Neural crest cell (in vitro differentiated cells): Measurements from ENCODE around the gene ATP6V1C2. TPM values are rescaled to one million over a fixed set of nuclear protein-coding genes. Genes with fewer than 3 reads are reported as not detected.

ENCODE experiments used
- DNase-seq: peaks from one replicate; pipeline ENCODE4 v3.0.0; 2021; ENCODE audit warnings: low read depth, mixed read lengths, low spot score
- H3K27ac Mint-ChIP-seq: one replicate; pipeline ENCODE4 v1.8.0; 2021; ENCODE audit warnings: mild to moderate bottlenecking, mixed read lengths; ENCODE audit not compliant: unreplicated experiment
- H3K27me3 Mint-ChIP-seq: 2 replicates; pipeline ENCODE4 v1.8.0; 2021; ENCODE audit warnings: low read depth, mild to moderate bottlenecking, mixed read lengths
- H3K36me3 Mint-ChIP-seq: 2 replicates; pipeline ENCODE4 v1.8.0; 2021; ENCODE audit warnings: low read depth, mild to moderate bottlenecking, mixed read lengths
- H3K4me1 Mint-ChIP-seq: 2 replicates; pipeline ENCODE4 v1.8.0; 2021; ENCODE audit warnings: mixed read lengths
- H3K4me3 Mint-ChIP-seq: one replicate; pipeline ENCODE4 v1.8.0; 2021; ENCODE audit warnings: mild to moderate bottlenecking, mixed read lengths
- H3K9me3 Mint-ChIP-seq: 2 replicates; pipeline ENCODE4 v1.8.0; 2021; ENCODE audit warnings: mixed read lengths
- CTCF ChIP-seq: fragments of 200-600 bp; sonication (generic); conservative IDR thresholded peaks from 2 replicates; pipeline ENCODE4 v1.5.0; 2021; ENCODE audit warnings: antibody characterized with exemption, mild to moderate bottlenecking
- total RNA-seq: library from RNA; stranded (reverse); gene quantifications from 2 replicates; pipeline ENCODE4 v1.2.1, GENCODE V29; 2021

Gene ATP6V1C2
- total RNA-seq, 1 donor from 2014 or later = 0.14 TPM

- no peak for DNase-seq
- no peak overlapping the region for H3K27ac Mint-ChIP-seq
- no peak overlapping the region for H3K4me3 Mint-ChIP-seq
- no peaks in the 10 kb centered on the region for H3K36me3 Mint-ChIP-seq
- no peaks in the 10 kb centered on the region for H3K27me3 Mint-ChIP-seq
- peaks cover 4% of the 10 kb centered on the region for H3K4me1 Mint-ChIP-seq
- no peak for TF ChIP-seq CTCF
- no peaks in the 10 kb centered on the region for H3K9me3 Mint-ChIP-seq
Observed at GRCh38 chr2:10770956-10771750, 49.7 kb downstream of the ATP6V1C2 start.

- no peak for TF ChIP-seq CTCF
- no peak for DNase-seq
- Mint-ChIP-seq H3K4me3 (no peak overlapping the region), H3K27me3 (no peaks in the 10 kb centered on the region), H3K4me1 (peaks cover 4% of the 10 kb centered on the region), H3K9me3 (no peaks in the 10 kb centered on the region), H3K36me3 (no peaks in the 10 kb centered on the region), H3K27ac (no peak overlapping the region)
Observed at GRCh38 chr2:10771786-10772185, 50.4 kb downstream of the ATP6V1C2 start.

GRCh38 chr2:10772201-10772867 is 50.9 kb downstream of the ATP6V1C2 start:
- Mint-ChIP-seq H3K27ac (no peak overlapping the region), H3K36me3 (no peaks in the 10 kb centered on the region), H3K27me3 (no peaks in the 10 kb centered on the region), H3K9me3 (no peaks in the 10 kb centered on the region), H3K4me1 (peaks cover 4% of the 10 kb centered on the region), H3K4me3 (no peak overlapping the region)
- DNase-seq = no peak
- TF ChIP-seq CTCF = no peak

GRCh38 chr2:10772868-10773215 is 51.4 kb downstream of the ATP6V1C2 start:
- no peaks in the 10 kb centered on the region for H3K27me3 Mint-ChIP-seq
- no peak for DNase-seq
- peak overlapping the region; percentile 57 for H3K27ac Mint-ChIP-seq
- no peaks in the 10 kb centered on the region for H3K36me3 Mint-ChIP-seq
- no peaks in the 10 kb centered on the region for H3K9me3 Mint-ChIP-seq
- no peak for TF ChIP-seq CTCF
- no peak overlapping the region for H3K4me3 Mint-ChIP-seq
- peaks cover 4% of the 10 kb centered on the region for H3K4me1 Mint-ChIP-seq

GRCh38 chr2:10773821-10774341 is 52.5 kb downstream of the ATP6V1C2 start:
- Mint-ChIP-seq H3K4me1 (peaks cover 4% of the 10 kb centered on the region), H3K4me3 (no peak overlapping the region), H3K27me3 (no peaks in the 10 kb centered on the region), H3K27ac (peak overlapping the region; percentile 71), H3K36me3 (no peaks in the 10 kb centered on the region), H3K9me3 (no peaks in the 10 kb centered on the region)
- no peak for TF ChIP-seq CTCF
- DNase-seq = no peak
